SK-N-SH treated with all-trans-retinoic acid at 6 μM for 48 hours (cell line): Measurements from ENCODE around the gene SEBOX.

ENCODE experiments used
- ATAC-seq: fragments of 200-7000 bp; cut with Tn5 transposase; 3 replicates; pipeline ENCODE4 v1.9.1; 2020; ENCODE audit warnings: mild to moderate bottlenecking, moderate library complexity
- BACH2 ChIP-seq: fragments of 250-450 bp; sonication (Bioruptor Pico); IDR thresholded peaks from 2 replicates; pipeline ENCODE4 v1.9.0; 2021; ENCODE audit warnings: mild to moderate bottlenecking, borderline replicate concordance
- CSDC2 ChIP-seq: fragments of 250-450 bp; sonication (Bioruptor Pico); IDR thresholded peaks from 2 replicates; pipeline ENCODE4 v1.5.0; 2020; ENCODE audit warnings: mild to moderate bottlenecking, moderate library complexity
- ESRRG ChIP-seq: fragments of 250-450 bp; sonication (Bioruptor Pico); IDR thresholded peaks from 2 replicates; pipeline ENCODE4 v1.6.1; 2021; ENCODE audit warnings: mild to moderate bottlenecking
- GLIS3 ChIP-seq: fragments of 250-450 bp; sonication (Bioruptor Pico); IDR thresholded peaks from 2 replicates; pipeline ENCODE4 v1.5.0; 2020; ENCODE audit warnings: mild to moderate bottlenecking, moderate library complexity
- ISL1 ChIP-seq: fragments of 250-450 bp; sonication (Bioruptor Pico); IDR thresholded peaks from 2 replicates; pipeline ENCODE4 v2.1.2; 2022; ENCODE audit warnings: mild to moderate bottlenecking, moderate library complexity
- OSR1 ChIP-seq: fragments of 250-450 bp; sonication (Bioruptor Pico); IDR thresholded peaks from 2 replicates; pipeline ENCODE4 v1.8.0; 2022; ENCODE audit warnings: moderate library complexity, mild to moderate bottlenecking, inconsistent platforms
- PPARA ChIP-seq: fragments of 250-450 bp; sonication (Bioruptor Pico); IDR thresholded peaks from 2 replicates; pipeline ENCODE4 v1.5.0; 2020; ENCODE audit warnings: mild to moderate bottlenecking, borderline replicate concordance
- SNAI2 ChIP-seq: fragments of 250-450 bp; sonication (Bioruptor Pico); IDR thresholded peaks from 2 replicates; pipeline ENCODE4 v1.5.0; 2020; ENCODE audit warnings: mild to moderate bottlenecking, moderate library complexity
- TCF4 ChIP-seq: fragments of 250-450 bp; sonication (Bioruptor Pico); IDR thresholded peaks from 2 replicates; pipeline ENCODE4 v1.8.0; 2021; ENCODE audit warnings: mild to moderate bottlenecking, moderate library complexity, borderline replicate concordance
- TOX ChIP-seq: fragments of 250-450 bp; sonication (Bioruptor Pico); IDR thresholded peaks from 2 replicates; pipeline ENCODE4 v1.8.0; 2021; ENCODE audit warnings: mild to moderate bottlenecking, moderate library complexity, borderline replicate concordance
- ZC3H10 ChIP-seq: fragments of 250-450 bp; sonication (Bioruptor Pico); IDR thresholded peaks from 2 replicates; pipeline ENCODE4 v1.5.1; 2021; ENCODE audit warnings: mild to moderate bottlenecking, moderate library complexity
- ZFP3 ChIP-seq: fragments of 250-450 bp; sonication (Bioruptor Pico); IDR thresholded peaks from 2 replicates; pipeline ENCODE4 v1.5.0; 2020; ENCODE audit warnings: mild to moderate bottlenecking, moderate library complexity
- ZFP30 ChIP-seq: fragments of 450-650 bp; formaldehyde crosslinking; IDR thresholded peaks from 2 replicates; pipeline ENCODE4 v1.5.0; 2022; ENCODE audit warnings: mild to moderate bottlenecking, moderate library complexity
- ZNF565 ChIP-seq: fragments of 450-650 bp; formaldehyde crosslinking; conservative IDR thresholded peaks from 2 replicates; pipeline ENCODE4 v1.5.0; 2020; ENCODE audit warnings: low read depth, mild to moderate bottlenecking, moderate library complexity
- ZNF70 ChIP-seq: fragments of 450-650 bp; formaldehyde crosslinking; IDR thresholded peaks from 2 replicates; pipeline ENCODE4 v1.5.0; 2020; ENCODE audit warnings: mild to moderate bottlenecking, moderate library complexity
- TF ChIP-seq, protein P1 (sequence below): fragments of 250-450 bp; sonication (Bioruptor Pico); IDR thresholded peaks from 2 replicates; pipeline ENCODE4 v1.5.1; 2020; ENCODE audit warnings: low read depth, mild to moderate bottlenecking, moderate library complexity
- TF ChIP-seq, protein P2 (sequence below): fragments of 250-450 bp; sonication (Bioruptor Pico); IDR thresholded peaks from 2 replicates; pipeline ENCODE4 v1.8.0; 2020; ENCODE audit warnings: mild to moderate bottlenecking, moderate library complexity, borderline replicate concordance
- TF ChIP-seq, protein P3 (sequence below): fragments of 250-450 bp; sonication (Bioruptor Pico); IDR thresholded peaks from 2 replicates; pipeline ENCODE4 v1.5.1; 2021; ENCODE audit warnings: mild to moderate bottlenecking, moderate library complexity
- TF ChIP-seq, protein P4 (sequence below): fragments of 250-450 bp; sonication (Bioruptor Pico); IDR thresholded peaks from 2 replicates; pipeline ENCODE4 v1.5.0; 2020; ENCODE audit warnings: mild to moderate bottlenecking, moderate library complexity
- TF ChIP-seq, protein P5 (sequence below): fragments of 250-450 bp; sonication (Bioruptor Pico); IDR thresholded peaks from 2 replicates; pipeline ENCODE4 v1.8.0; 2021; ENCODE audit warnings: low read depth, mild to moderate bottlenecking, moderate library complexity, borderline replicate concordance

Gene SEBOX

DNA sequence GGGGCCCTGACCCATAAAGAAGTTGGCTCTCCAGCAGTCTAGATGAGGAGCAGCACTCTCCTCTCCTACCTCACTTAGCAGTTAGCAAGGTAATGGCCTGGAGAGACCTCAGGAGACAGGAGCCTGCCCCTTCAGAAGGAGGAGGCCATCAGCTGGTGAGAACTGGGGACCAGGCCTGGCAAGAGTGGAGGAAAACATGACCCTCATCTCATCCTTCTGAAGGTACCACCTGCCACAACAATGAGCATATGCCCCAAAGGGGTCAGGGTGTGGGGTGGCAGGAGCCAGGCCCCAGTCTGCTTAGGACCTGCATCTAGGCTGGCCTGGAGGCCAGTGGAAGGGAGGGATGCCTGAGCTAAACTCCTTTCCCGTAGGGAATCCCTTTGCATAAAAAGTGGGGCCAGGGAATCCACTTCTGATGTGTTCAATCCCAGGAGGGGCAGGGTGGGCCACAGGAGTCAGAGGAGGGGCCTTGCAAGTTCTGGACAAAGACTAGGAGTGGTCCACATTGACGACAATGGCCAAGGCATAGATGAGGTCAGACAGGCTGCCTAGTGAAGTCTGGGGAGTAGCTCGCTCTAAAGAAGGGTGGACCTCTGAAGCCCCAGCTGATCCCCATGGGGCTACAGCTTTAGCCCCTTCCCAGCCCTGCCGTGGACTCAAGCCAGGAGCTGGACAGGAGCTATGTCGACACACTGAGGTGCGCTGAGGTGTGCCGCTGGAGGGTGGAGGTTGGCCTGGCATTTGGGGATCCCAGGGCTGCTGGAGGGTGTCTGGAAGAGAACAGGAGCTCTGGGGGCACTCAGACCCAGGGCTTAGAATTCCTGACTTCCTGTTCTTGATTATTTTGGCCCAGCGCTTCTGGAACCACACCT, 986 bp downstream of the SEBOX start:
- TF ChIP-seq BACH2 (no peak), ZFP30 (CRISPR knock-in tag) (no peak)
- TF ChIP-seq, protein P1, sequence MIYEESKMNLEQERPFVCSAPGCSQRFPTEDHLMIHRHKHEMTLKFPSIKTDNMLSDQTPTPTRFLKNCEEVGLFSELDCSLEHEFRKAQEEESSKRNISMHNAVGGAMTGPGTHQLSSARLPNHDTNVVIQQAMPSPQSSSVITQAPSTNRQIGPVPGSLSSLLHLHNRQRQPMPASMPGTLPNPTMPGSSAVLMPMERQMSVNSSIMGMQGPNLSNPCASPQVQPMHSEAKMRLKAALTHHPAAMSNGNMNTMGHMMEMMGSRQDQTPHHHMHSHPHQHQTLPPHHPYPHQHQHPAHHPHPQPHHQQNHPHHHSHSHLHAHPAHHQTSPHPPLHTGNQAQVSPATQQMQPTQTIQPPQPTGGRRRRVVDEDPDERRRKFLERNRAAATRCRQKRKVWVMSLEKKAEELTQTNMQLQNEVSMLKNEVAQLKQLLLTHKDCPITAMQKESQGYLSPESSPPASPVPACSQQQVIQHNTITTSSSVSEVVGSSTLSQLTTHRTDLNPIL (CRISPR knock-in tag), result no peak
- TF ChIP-seq, protein P2, sequence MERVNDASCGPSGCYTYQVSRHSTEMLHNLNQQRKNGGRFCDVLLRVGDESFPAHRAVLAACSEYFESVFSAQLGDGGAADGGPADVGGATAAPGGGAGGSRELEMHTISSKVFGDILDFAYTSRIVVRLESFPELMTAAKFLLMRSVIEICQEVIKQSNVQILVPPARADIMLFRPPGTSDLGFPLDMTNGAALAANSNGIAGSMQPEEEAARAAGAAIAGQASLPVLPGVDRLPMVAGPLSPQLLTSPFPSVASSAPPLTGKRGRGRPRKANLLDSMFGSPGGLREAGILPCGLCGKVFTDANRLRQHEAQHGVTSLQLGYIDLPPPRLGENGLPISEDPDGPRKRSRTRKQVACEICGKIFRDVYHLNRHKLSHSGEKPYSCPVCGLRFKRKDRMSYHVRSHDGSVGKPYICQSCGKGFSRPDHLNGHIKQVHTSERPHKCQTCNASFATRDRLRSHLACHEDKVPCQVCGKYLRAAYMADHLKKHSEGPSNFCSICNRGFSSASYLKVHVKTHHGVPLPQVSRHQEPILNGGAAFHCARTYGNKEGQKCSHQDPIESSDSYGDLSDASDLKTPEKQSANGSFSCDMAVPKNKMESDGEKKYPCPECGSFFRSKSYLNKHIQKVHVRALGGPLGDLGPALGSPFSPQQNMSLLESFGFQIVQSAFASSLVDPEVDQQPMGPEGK (CRISPR knock-in tag), result no peak
- no peak for ATAC-seq

DNA sequence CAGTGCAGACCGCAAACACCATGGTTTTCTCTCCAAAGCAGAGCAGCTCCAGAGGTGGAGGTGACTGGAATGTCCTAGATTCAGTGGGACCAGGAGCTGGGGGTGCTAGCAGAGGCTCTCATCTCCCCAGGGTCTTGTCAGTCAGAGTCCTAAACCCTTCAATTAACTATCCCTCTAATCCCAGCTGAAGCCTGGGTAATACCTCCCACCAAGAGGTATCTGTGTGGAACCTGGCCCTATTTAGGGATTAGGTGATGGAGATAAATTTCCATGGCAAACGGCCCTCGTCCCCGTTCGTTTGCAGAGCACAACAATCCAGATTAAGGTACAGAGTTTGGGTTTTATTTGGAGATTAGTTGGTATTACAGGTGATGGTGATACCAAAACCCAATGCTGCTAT, 1.8 kb downstream of the SEBOX start:
- no peak for ATAC-seq
- no peak for TF ChIP-seq CSDC2 (CRISPR knock-in tag)
- TF ChIP-seq TCF4 (CRISPR knock-in tag), result no peak
- no peak for TF ChIP-seq ESRRG
- no peak for TF ChIP-seq TOX (CRISPR knock-in tag)
- TF ChIP-seq OSR1 (CRISPR knock-in tag), result no peak
- no peak for TF ChIP-seq SNAI2 (CRISPR knock-in tag)
- TF ChIP-seq ZC3H10, result no peak
- no peak for TF ChIP-seq BACH2
- TF ChIP-seq, protein P3, sequence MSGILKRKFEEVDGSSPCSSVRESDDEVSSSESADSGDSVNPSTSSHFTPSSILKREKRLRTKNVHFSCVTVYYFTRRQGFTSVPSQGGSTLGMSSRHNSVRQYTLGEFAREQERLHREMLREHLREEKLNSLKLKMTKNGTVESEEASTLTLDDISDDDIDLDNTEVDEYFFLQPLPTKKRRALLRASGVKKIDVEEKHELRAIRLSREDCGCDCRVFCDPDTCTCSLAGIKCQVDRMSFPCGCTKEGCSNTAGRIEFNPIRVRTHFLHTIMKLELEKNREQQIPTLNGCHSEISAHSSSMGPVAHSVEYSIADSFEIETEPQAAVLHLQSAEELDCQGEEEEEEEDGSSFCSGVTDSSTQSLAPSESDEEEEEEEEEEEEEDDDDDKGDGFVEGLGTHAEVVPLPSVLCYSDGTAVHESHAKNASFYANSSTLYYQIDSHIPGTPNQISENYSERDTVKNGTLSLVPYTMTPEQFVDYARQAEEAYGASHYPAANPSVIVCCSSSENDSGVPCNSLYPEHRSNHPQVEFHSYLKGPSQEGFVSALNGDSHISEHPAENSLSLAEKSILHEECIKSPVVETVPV (CRISPR knock-in tag), result no peak
- TF ChIP-seq GLIS3, result no peak
- no peak for TF ChIP-seq ZNF565 (CRISPR knock-in tag)
- TF ChIP-seq ISL1 (CRISPR knock-in tag), result no peak
- TF ChIP-seq, protein P2 (CRISPR knock-in tag), result no peak
- no peak for TF ChIP-seq PPARA

DNA sequence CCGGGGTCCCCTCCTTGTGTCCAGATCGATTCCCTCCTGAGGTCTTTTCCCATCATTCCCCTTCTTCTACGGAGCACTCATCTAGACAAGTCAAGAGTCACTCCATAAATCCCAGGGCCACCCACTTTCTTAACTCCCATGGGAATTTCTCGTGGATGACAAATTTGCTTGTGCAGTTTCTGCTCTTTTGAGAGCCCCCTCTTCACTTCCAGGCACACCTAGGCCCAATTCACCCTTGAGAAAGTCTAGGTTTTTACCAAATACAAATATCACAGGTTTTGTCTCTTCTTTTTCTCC, 7.2 kb downstream of the SEBOX start:
- no peak for ATAC-seq
- TF ChIP-seq, protein P4, sequence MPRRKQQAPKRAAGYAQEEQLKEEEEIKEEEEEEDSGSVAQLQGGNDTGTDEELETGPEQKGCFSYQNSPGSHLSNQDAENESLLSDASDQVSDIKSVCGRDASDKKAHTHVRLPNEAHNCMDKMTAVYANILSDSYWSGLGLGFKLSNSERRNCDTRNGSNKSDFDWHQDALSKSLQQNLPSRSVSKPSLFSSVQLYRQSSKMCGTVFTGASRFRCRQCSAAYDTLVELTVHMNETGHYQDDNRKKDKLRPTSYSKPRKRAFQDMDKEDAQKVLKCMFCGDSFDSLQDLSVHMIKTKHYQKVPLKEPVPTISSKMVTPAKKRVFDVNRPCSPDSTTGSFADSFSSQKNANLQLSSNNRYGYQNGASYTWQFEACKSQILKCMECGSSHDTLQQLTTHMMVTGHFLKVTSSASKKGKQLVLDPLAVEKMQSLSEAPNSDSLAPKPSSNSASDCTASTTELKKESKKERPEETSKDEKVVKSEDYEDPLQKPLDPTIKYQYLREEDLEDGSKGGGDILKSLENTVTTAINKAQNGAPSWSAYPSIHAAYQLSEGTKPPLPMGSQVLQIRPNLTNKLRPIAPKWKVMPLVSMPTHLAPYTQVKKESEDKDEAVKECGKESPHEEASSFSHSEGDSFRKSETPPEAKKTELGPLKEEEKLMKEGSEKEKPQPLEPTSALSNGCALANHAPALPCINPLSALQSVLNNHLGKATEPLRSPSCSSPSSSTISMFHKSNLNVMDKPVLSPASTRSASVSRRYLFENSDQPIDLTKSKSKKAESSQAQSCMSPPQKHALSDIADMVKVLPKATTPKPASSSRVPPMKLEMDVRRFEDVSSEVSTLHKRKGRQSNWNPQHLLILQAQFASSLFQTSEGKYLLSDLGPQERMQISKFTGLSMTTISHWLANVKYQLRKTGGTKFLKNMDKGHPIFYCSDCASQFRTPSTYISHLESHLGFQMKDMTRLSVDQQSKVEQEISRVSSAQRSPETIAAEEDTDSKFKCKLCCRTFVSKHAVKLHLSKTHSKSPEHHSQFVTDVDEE (CRISPR knock-in tag), result no peak

DNA sequence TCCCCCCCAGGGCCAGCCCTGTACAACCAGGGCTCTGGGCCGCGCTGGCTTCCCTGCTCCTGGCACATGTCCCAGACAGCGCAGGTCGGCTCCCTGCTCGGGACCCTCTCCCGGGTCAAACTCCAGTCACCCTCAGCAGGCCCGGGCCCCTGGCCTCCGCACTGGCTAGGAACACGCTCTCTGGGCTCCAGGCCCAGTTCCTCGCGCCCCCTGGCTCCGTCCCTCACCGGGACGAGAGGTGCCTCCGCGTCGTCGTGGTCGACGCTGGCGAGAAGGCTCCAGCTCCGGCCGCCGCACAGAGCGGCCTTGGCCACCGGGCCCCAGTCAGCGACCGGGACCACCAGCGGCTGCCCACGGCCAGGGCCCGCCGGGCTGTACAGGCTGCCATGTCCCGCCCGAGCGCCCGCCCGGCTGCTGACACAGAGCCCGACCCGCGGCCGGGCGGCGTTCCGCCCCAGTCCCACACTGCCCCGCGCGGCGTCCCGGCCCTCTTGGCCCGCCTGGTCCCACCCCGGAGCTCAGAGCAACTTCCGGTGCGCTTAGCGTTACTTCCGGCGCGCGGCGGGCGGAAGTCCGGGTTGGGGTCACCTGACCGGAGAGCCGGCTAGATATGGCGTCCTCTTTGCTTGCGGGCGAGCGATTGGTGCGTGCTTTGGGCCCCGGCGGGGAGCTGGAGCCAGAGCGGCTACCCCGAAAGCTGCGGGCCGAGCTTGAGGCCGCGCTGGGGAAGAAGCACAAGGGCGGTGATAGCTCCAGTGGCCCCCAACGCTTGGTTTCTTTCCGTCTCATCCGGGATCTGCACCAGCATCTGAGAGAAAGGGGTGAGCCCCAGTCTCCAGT, 7.7 kb downstream of the SEBOX start, which contains the start of gene POLDIP2:
POLDIP2 (minus strand) TSS at position 467 of the 840 bp plus-strand sequence; CDS start at position 388, 79 bp downstream.
- peak; percentile 100 for ATAC-seq
- TF ChIP-seq ZFP30 (CRISPR knock-in tag) (no peak), ZFP3 (CRISPR knock-in tag) (no peak), GLIS3 (no peak), CSDC2 (CRISPR knock-in tag) (no peak), ZC3H10 (no peak), ISL1 (CRISPR knock-in tag) (no peak), ZNF565 (CRISPR knock-in tag) (no peak), SNAI2 (CRISPR knock-in tag) (no peak), ZNF70 (no peak), BACH2 (no peak)
- TF ChIP-seq, protein P1 (CRISPR knock-in tag), result no peak
- TF ChIP-seq, protein P5, sequence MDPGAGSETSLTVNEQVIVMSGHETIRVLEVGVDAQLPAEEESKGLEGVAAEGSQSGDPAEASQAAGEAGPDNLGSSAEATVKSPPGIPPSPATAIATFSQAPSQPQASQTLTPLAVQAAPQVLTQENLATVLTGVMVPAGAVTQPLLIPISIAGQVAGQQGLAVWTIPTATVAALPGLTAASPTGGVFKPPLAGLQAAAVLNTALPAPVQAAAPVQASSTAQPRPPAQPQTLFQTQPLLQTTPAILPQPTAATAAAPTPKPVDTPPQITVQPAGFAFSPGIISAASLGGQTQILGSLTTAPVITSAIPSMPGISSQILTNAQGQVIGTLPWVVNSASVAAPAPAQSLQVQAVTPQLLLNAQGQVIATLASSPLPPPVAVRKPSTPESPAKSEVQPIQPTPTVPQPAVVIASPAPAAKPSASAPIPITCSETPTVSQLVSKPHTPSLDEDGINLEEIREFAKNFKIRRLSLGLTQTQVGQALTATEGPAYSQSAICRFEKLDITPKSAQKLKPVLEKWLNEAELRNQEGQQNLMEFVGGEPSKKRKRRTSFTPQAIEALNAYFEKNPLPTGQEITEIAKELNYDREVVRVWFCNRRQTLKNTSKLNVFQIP (CRISPR knock-in tag), result no peak
